ENCODE results near the gene SSR4. TPM values are rescaled to one million over a fixed set of nuclear protein-coding genes. Genes with fewer than 3 reads are reported as not detected.

Gene SSR4
- total and polyA plus RNA-seq, 2 of the 13 experiments (the other 11 are each of a cell fraction or from before 2014, with no cell fraction given) = 214 to 288 TPM

GRCh38 chrX:153794018-153794896 is at the start of gene SSR4, which contains the start of gene IDH3G (continued):
- TF ChIP-seq BHLHE40 (IDR thresholded peaks at IDR 0.05; ENCODE audit: low read length) (no peak), BORCS8-MEF2B (CRISPR knock-in tag; IDR thresholded peaks at IDR 0.05) (peak; percentile 55; the same call in 1 of the 2 replicates), TCF12 (IDR thresholded peaks at IDR 0.05) (no peak), TCF12 (CRISPR knock-in tag; IDR thresholded peaks at IDR 0.05) (no peak), SRSF1 (optimal IDR thresholded peaks at IDR 0.05; ENCODE audit: low read depth, low read length) (peak; percentile 56), CCAR2 (optimal IDR thresholded peaks at IDR 0.05; ENCODE audit: low read depth, low read length) (no peak), ARID4A (CRISPR knock-in tag; IDR thresholded peaks at IDR 0.05; ENCODE audit: borderline replicate concordance) (peak; percentile 92), MXD4 (CRISPR knock-in tag; IDR thresholded peaks at IDR 0.05) (peak; percentile 72), E2F2 (CRISPR knock-in tag; IDR thresholded peaks at IDR 0.05; ENCODE audit: borderline replicate concordance) (no peak), DPF2 (CRISPR knock-in tag; IDR thresholded peaks at IDR 0.05; ENCODE audit: borderline replicate concordance, low read depth) (no peak), ZHX1 (CRISPR knock-in tag; IDR thresholded peaks at IDR 0.05; ENCODE audit: low read depth) (peak; percentile 97), HMGXB3 (CRISPR knock-in tag; IDR thresholded peaks at IDR 0.05; ENCODE audit: borderline replicate concordance) (no peak)
